Hypothalamus (tissue), 51 donors: ENCODE results near the gene PDLIM4.

Experiments used
- DNase-seq, 51 donors: peaks; one replicate each; lab custom pipeline; 2025; lab: John Stamatoyannopoulos, UW

Gene PDLIM4

DNA sequence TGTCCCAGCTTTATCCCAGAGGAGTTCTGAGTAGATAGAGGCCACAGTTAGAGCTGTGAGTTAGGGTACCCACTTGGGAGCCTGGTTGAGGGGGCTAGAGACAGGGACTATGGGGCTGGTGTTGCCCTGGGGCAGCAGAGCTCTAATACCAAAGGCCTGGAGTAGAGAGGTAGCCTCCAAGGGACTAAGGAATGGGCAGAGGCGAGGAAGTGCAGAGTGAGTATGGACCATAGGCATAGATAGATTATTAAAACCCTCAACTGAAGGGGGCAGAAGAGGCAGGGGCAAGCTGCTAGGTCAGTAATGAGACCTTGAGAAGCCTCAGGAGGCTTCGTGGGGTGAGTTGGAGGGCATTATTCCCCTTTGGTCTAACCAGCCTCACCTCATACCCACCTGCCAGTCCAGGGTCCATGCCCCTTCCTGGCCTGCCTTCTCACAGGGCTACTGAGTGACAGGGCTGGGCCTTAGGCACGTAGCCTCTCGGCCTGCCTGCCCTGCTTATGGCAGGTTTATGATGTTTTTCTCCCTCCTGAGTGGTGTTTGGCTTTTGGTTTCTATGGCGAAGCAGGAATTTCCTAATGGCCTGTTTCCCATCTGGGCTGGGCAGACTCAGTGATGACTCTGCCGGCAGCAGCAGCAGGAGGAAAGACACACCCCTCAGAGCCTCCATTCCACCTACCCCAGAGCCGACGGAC lies 8.0 kb downstream of the PDLIM4 start:
- peak in 2 of 51 donors; percentile 19 to 46 for DNase-seq

DNA sequence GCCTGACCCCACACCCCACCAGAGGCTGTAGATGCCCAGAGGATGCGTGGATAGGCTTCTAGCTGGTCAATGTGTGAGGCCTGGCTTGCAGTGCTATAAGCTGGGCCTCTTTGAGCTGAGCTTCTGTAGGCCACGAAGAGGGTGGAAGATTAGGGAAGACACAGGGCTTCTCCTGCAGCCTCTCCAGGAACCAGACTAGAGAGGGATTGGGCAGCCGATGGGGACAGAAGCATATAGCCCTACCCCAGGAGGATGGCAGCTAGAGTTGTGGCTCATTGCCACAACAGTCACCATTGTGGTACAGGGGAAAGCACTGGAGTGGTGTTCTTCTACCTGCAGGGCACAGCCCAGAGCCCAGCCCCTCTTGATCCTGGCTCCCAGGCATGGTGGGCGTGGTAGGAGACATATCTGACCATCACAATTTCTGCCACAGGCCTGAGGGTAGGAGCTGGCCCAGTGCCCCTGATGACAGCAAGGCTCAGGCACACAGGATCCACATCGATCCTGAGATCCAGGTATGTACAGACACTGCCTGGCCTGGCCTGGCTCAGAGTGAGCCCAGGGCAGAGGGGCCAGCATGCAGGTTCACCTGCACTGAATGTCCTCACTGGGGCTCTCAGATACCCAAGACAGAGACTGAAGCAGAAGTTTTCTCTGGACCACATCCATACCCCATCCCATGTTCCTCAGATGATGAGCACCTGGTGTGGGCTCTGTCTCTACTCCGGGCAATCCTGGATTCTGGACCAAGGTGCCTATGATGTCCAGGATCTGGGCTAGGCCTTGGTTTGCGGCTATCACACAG lies 8.7 kb downstream of the PDLIM4 start:
- no peak for DNase-seq

DNA sequence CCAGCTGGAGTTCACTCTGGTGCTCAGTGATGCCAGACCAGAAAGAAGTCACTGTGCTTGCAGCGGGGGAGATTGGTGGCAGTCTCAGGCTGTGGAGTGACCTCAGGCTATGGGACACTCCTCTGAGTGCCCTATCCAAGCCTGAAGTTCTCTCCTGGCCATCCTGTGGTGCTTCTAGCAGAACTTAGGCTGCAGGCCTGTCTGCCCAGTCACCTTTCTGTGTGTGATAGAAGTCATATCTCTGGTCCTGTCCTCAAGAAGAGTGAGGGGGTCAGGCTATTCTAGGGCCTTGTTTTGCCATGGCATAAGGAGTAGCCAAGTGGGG lies 9.3 kb downstream of the PDLIM4 start:
- no peak for DNase-seq

DNA sequence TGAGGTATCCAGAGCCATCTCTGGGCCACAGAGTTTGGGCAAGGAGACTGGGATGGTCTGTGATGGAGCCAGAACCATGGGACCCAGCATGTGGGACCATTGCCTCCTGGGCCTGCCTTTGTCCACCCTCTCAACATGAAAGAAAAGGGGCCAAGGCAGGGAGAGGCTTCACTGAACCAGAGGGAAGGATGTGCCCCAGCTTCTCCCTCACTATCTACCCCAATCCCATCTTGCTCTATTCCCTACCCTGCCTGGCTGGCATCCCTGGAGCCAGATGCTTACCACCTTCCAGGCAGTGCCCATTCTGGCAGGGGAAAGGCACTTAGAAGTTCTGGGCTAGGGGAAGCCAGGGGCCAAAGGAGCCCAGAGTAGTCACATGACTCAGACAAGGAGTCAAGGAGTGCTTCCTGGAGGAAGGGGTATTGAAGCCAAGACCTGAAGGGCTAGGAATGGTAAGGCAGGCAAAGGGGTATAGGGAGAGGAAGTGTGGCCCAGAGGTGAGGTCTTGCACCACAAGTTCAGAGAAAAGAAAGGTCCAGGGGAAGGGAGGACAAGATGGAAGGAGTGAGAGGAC lies 9.8 kb downstream of the PDLIM4 start:
- DNase-seq = no peak

DNA sequence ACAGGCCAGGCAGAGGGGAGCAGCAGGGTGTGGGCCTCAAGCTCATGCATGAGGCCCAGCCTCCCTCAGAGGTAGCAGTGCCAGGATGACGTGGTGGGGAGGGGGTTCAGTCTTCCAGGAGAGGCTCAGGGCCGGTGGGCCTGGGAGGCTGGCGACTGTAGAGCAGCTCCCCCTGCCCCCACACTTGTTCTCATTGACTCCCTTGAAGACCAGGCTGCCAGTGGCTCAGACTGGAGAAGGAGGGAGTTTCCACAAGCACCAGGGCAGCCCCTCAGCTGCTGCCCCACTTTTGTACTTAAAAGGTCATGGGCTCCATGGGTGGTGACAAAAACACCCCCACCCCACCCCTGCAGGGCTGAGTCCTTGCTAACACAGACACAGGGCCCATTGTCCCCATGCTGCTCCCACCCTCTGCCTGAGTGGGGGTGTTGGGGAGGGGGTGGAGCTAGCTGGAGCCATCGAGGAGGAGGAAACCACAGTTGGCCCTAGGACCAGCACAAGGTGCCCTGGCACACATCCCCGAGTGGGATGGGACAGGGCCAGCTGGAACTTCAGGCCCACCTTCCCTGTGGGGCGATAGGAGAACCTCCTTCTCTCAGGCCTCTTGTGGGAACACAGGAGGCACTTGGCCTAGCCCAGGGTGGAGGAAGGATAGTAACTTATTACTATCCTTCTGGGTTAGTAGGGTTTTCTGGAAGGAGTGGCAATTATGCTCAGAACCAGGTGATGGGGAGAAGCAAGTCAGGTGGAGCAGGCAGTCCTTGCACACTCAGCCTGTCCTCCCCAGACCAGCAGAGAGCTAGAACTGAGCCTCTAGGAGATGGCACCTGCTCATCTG lies 10.7 kb downstream of the PDLIM4 start:
- DNase-seq = peak in 25 of 51 donors; percentile 16 to 76 (median 45)

DNA sequence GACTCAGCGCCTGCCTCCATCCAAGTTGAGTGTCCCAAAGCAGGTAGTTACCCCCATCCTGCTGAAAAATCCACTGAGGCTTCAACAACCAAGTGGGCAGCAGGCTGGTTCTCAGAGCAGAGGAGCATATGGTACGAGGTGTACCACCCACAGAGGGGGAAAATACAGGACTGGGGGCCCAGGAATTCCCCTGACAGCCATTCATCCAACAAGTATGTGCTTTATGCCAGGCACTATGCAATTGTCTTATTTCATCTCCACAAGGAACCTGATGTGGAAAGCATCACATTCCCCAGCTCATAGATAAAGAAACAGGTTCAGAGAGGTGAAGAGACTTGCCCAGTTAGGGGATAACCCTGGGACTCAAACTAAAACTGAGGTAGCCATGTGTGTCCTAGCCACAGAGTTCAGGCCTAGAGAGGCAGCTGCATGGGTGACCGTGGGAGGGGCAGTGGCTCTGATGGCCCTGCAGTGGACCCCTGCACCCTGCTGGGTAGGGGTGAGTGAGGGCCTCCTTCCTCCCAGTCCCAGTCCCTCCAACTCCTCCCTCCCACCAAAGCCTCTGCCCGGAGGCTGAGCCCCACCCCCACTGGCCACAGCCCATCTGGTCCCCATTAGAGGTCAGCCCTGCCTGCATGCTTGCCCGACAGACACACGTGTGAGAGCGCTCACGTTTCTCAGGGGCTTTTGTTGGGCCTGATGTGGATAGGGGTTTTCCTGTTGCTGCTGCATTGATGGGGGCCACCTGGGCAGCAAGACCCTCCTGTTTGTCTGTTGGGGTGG lies 11.5 kb downstream of the PDLIM4 start:
- DNase-seq = no peak

DNA sequence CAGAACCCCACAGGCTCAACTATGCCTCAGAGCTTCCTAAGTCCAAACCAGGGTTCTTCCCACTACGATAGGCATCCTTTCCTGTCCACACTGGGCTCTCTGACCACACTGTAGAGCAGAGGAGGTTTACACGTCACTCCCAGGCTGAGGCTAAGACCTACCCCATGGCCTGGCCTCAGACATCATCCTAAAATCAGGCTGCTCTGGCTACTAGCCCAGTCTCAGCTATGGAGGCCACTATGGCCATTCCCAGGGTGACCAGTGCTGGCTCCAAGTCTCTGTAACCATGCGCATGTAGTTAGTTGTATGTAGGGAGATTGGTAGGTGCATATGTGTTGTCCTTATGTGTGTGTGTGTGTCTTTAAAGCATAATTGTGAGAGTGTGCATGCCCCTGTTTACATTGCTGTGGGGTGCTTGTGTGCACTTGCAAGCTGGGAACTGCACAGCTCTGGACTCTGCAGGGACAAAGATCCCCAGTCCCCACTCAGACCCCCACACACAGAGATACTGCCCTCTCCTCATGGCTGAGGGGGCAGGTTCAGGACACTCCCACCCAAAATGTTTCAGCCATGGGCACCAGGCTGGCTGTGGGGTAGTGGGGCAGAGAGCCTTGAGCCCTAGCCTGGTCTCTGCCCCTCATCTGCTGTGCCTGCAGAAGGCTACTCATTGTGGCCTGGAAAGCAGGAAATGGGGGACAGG lies 12.3 kb downstream of the PDLIM4 start:
- DNase-seq = no peak

DNA sequence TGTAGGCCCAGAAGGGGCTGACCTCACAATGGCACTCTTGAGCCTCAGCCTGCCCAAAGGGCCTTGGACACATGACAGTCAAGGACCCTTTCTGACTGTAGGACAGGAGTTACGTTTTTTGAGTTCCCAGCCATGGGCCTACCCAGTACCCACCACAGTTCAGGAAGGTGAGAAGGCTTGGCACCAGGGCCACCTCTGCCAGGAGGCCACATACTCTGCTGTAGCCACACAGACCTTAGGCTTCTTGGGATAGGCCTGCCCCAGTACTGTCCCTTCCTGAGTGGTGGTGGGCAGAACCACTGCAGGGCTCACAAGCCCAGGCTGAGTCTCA lies 12.8 kb downstream of the PDLIM4 start:
- DNase-seq = no peak

DNA sequence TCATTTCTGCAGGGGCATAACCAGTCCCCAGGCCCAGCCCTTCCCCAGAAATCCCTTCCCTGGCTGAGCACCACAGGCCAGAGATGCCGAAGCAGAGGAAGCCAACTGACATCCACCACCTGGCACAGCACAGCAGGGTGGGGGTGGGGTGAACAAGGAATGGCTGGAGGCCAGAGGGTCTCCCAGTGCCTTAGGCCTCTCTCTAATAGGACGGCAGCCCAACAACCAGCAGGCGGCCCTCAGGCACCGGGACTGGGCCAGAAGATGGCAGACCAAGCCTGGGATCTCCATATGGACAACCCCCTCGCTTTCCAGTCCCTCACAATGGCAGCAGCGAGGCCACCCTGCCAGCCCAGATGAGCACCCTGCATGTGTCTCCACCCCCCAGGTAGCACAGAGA lies 13.2 kb downstream of the PDLIM4 start:
- no peak for DNase-seq

DNA sequence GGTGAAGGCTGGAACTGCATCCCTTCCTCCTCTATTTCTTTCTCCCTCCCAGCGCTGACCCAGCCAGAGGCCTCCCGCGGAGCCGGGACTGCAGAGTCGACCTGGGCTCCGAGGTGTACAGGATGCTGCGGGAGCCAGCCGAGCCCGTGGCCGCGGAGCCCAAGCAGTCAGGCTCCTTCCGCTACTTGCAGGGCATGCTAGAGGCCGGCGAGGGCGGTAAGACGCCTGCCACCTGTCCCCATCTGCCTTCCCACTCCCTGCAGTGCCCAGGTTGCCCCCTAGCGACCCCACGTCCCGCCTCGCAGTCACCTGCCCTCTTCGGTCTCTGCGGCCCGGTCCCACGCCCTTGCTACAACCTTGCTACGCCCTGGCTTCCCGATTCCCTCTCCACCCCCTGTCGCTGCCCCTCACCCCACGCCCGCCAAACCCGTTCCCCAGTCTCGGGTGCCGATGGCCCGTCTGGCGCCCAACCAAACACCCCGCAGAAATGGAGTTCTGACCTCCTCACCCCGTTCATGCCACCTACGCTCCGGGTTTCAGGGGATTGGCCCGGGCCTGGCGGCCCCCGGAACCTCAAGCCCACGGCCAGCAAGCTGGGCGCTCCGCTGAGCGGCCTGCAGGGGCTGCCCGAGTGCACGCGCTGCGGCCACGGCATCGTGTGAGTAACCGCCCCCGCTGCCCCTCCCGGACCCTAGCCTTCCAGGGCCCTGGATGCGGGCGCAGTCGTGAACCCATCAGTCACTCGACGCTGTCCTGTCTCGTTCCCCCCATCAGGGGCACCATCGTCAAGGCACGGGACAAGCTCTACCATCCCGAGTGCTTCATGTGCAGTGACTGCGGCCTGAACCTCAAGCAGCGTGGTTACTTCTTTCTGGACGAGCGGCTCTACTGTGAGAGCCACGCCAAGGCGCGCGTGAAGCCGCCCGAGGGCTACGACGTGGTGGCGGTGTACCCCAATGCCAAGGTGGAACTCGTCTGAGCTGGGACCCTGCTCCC lies 14.1 kb downstream of the PDLIM4 start:
- no peak for DNase-seq

DNA sequence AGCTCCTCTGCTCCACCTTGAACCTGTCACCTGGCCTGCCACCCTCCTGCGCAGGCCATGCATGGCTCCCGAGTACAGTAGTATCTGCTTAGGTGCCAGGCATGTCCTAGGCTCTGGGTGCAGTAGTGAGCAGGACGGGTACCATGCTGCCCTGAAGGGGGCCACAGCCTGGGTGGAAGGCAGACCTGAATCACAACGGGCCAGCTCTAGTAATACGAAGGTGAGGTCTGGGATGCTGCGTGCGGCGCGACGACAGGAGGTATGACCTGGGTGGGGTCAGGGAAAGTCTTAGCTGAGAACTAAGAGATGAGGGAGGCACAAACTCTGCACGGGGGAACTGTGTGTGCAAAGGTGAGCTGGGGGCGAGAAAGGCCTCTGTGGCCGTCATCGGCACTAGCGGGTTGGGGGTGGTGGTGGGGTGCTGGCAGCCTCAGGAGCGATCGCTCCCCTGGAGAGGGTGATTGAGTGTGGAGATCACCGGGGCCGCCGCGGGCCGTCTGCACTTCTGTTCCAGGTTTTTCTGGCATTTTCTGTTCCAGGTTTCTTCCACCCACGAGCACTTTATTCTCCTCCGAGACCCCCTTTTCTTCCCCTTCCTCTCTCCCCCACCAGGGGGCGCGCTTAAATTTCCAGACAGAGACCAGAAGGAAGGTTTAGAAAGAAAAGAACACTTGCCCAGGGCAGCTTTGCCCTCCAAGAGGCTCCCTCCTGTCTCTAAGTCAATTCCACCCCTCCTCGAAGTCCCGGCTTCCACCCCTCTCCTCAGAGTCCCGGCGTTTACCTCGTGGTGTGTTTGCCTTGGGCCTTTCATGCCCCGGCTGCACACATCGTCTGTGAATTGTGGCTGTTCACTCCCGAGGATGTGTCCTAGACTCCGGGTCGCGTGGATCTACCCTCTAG lies 15.1 kb downstream of the PDLIM4 start:
- peak in 16 of 51 donors; percentile 14 to 65 (median 36) for DNase-seq

DNA sequence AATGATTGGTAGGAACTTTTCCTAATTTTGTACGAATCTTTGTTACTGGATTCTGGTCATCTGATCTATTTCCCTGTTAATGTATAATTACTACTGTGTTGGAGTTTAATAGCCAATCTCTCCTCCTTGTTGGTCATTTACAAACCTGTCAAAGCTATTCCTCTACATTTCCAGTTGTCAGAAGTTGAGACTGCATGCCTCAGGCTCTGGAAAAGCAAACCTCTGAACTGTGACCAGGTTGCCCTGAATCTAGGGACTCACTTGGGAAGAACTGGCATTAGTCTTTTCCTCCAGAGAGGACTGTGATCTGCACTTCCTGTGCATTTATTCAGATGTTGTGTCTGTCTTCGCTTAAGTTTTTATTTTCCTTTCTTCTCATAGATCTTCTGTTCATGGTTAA lies 16.1 kb downstream of the PDLIM4 start:
- no peak for DNase-seq

DNA sequence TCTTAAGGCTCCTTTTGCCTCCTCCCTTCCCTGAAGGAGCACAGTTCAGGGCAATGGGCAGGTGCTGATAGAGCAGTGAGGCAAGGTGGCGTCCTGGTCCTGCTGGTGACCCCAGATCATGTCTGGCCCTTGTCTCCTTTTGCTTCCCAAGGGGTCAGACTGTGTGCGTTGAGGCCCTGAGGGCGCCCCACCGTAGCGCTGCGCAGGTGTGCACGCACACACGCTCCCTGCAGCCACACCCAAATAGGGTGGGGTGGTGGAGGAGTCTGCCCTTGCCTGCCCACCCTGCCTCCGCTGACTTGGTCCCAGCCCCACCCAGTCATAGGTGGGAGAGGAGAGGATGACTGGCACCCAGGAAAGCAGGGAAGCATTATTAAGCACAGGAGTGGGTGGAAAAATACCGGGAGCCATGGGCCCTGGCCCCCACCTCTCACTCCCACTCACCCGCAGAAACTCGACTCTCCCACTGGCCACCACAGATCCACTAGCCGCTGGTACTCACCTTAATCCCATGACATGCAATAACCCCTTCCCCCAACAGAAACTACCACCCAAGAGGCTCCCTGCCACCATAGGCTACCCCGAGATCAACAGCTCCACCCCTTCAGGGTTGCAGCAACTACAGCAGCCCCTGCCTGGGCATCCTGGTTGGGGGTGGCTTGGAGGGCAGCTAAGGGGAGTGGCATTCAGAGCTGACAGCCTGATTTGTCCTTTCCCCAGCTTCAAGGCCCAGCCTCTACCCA lies 16.7 kb downstream of the PDLIM4 start:
- no peak for DNase-seq

DNA sequence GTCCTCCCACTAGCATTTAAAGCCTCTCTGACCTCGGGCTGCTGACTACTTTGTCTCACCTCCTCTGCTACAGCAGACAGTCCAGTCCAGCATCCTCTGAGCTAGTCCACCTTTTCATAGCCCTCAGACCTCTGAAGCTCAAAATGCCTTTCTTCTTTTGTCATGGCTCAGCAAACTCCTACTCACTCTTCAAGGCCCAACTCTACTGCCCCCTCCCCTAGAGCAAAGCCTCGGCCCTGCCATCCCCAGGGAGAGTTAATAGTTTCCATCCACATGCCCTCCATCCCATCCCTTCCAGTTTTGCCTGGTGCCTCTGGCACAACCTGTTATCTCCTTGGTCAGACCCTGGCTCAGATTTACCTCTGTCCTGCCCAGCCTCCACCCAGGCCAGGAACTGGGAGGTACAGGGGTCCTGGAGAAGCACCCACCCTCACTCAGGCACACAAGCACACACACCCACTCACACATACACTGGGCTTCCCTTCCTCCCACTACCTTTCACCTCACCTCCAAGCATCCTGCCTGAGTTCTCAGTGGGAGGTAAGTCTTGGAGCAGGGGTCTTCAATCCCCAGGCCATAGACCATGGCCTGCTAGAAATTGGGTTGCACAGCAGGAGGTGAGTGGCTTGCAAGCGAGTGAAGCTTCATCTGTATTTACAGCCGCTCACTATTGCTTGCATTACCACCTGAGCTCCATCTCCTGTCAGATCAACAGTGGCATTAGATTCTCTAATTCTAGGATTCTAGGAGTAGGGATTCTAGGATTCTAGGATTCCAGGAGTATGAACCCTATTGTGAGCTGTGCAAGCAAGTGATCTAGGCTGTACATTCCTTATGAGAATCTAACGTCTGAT lies 18.1 kb downstream of the PDLIM4 start:
- no peak for DNase-seq

DNA sequence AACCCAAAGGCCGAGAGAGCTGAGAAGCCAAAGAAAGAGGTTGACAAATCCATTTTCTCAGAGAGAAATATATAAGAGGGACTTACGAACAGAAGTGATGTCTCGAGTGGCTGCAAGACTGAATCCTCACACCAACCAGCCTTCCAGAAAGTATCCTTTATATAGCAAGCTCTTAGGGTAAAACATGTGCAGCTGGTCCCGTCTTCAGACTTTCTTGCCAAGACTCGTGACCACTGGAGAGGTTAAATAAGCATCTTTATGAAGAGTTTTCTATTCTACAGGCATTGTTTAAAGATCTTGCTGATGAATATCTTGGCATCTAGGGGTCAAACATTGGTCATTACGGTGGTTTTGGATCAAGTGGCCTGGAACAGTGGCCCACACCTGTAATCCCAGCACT lies 19.8 kb downstream of the PDLIM4 start:
- no peak for DNase-seq
